ENCODE data around the gene CHCHD6. TPM values are rescaled to one million over a fixed set of nuclear protein-coding genes. Genes with fewer than 3 reads are reported as not detected.
A peak's percentile ranks its signal among the peaks of the same experiment; 100 is the strongest.
"Not testable (repeated sequence)": the region's sequence is repeated elsewhere in the genome, so short reads cannot be mapped to it uniquely, and the experiment has no call there.

CHCHD6 gene
- total RNA-seq, 4 donors from 2014 or later: 15.6 to 25.8 (median 21.2) TPM

GRCh38 chr3:126780666-126781065 lies 76.6 kb downstream of the CHCHD6 start:
- H3K4me3 ChIP-seq (ENCODE audit: low read depth, poor library complexity, severe bottlenecking): no peak overlapping the region
- no peak for TF ChIP-seq POLR2A (IDR thresholded peaks at IDR 0.05)
- no peak for TF ChIP-seq CTCF (IDR thresholded peaks at IDR 0.05)
- WGBS, 2 donors: 86 to 87% methylated on average over 1 of the region's 1 CpG
- DNase-seq (ENCODE audit: low spot score in 2 of 2): no peak
- intact Hi-C loops (cut with DNase I; ENCODE audit: low total_unique reads): no loop called here

GRCh38 chr3:126781406-126781805 lies 77.4 kb downstream of the CHCHD6 start:
- H3K4me3 ChIP-seq (ENCODE audit: low read depth, poor library complexity, severe bottlenecking): no peak overlapping the region
- intact Hi-C loops (cut with DNase I; ENCODE audit: low total_unique reads): no loop called here
- WGBS, 2 donors: 66 to 68% methylated on average over 3 of the region's 3 CpGs
- TF ChIP-seq POLR2A (IDR thresholded peaks at IDR 0.05) (no peak), CTCF (IDR thresholded peaks at IDR 0.05) (no peak)
- peak in 1 of 2 donors; percentile 68 for DNase-seq (ENCODE audit: low spot score in 2 of 2)

GRCh38 chr3:126781889-126782491 lies 78.0 kb downstream of the CHCHD6 start:
- WGBS, 2 donors: 28 to 33% methylated on average over 12 of the region's 12 CpGs
- peak; percentile 34 to 76 for DNase-seq (ENCODE audit: low spot score in 2 of 2)
- intact Hi-C loops (cut with DNase I; ENCODE audit: low total_unique reads): no loop called here
- no peak for TF ChIP-seq POLR2A (IDR thresholded peaks at IDR 0.05)
- TF ChIP-seq CTCF (IDR thresholded peaks at IDR 0.05): no peak
- no peak overlapping the region for H3K4me3 ChIP-seq (ENCODE audit: low read depth, poor library complexity, severe bottlenecking)

GRCh38 chr3:126782536-126782935 lies 78.5 kb downstream of the CHCHD6 start:
- peak; percentile 65 to 80 for DNase-seq (ENCODE audit: low spot score in 2 of 2)

GRCh38 chr3:126784254-126784653 lies 80.2 kb downstream of the CHCHD6 start:
- intact Hi-C loops (cut with DNase I; ENCODE audit: low total_unique reads): no loop called here
- TF ChIP-seq CTCF (IDR thresholded peaks at IDR 0.05): no peak
- no peak for TF ChIP-seq POLR2A (IDR thresholded peaks at IDR 0.05)
- H3K4me3 ChIP-seq (ENCODE audit: low read depth, poor library complexity, severe bottlenecking): no peak overlapping the region
- DNase-seq (ENCODE audit: low spot score in 2 of 2): no peak
- WGBS, 2 donors: 72 to 81% methylated on average over 2 of the region's 2 CpGs

More at GRCh38 chr3:126782536-126782935, 78.5 kb downstream of the CHCHD6 start:
- TF ChIP-seq POLR2A (IDR thresholded peaks at IDR 0.05): no peak
- no peak for TF ChIP-seq CTCF (IDR thresholded peaks at IDR 0.05)
- 11 to 18% methylated on average over 3 of the region's 3 CpGs for WGBS, 2 donors
- intact Hi-C loops (cut with DNase I; ENCODE audit: low total_unique reads): no loop called here
- H3K4me3 ChIP-seq (ENCODE audit: low read depth, poor library complexity, severe bottlenecking): no peak overlapping the region

GRCh38 chr3:126791320-126791719 lies 87.3 kb downstream of the CHCHD6 start:
- 81 to 89% methylated on average over 7 of the region's 7 CpGs for WGBS, 2 donors
- H3K4me3 ChIP-seq (ENCODE audit: low read depth, poor library complexity, severe bottlenecking); intact Hi-C loops (cut with DNase I; ENCODE audit: low total_unique reads); DNase-seq (ENCODE audit: low spot score in 2 of 2): not testable (repeated sequence)
